ENCODE data around the gene SRR. TPM values are rescaled to one million over a fixed set of nuclear protein-coding genes. Genes with fewer than 3 reads are reported as not detected.
A peak's percentile ranks its signal among the peaks of the same experiment; 100 is the strongest.
"Not testable (repeated sequence)": the region's sequence is repeated elsewhere in the genome, so short reads cannot be mapped to it uniquely, and the experiment has no call there.

SRR gene
- total and polyA plus RNA-seq, 9 donors, result 4.2 to 18.7 (median 10.5) TPM

- DNase-seq, result no peak
- Histone ChIP-seq H3K27ac (peak overlapping the region in 1 of 2 donors; percentile 32), H3K9me3 (no peaks in the 10 kb centered on the region), H3K4me3 (no peak overlapping the region), H3K4me1 (ENCODE audit: insufficient read depth) (peaks cover 9% of the 10 kb centered on the region), H3K36me3 (no peaks in the 10 kb centered on the region), H3K27me3 (no peaks in the 10 kb centered on the region)
- TF ChIP-seq EP300 (IDR thresholded peaks at IDR 0.05) (no peak), CTCF (IDR thresholded peaks at IDR 0.05) (no peak), POLR2A (IDR thresholded peaks at IDR 0.05) (no peak)
- 27 to 35% (median 31%) methylated on average over 8 of the region's 8 CpGs for WGBS, 3 donors
- intact Hi-C loops (cut with DNase I), result no loop called here
Measured at GRCh38 chr17:2263183-2264066, 40.3 kb upstream of the SRR start.

- H3K36me3 ChIP-seq, result no peaks in the 10 kb centered on the region
- WGBS, 3 donors, result 56 to 58% (median 56%) methylated on average over 10 of the region's 10 CpGs
- H3K4me1 ChIP-seq (ENCODE audit: insufficient read depth), result peaks cover 9% of the 10 kb centered on the region
- peak overlapping the region in 1 of 2 donors; percentile 32 for H3K27ac ChIP-seq
- intact Hi-C loops (cut with DNase I), result no loop called here
- no peak for DNase-seq
- H3K27me3 ChIP-seq, result no peaks in the 10 kb centered on the region
- no peak for TF ChIP-seq EP300 (IDR thresholded peaks at IDR 0.05)
- TF ChIP-seq CTCF (IDR thresholded peaks at IDR 0.05), result no peak
- H3K9me3 ChIP-seq, result no peaks in the 10 kb centered on the region
- no peak overlapping the region for H3K4me3 ChIP-seq
Measured at GRCh38 chr17:2264067-2264860, 39.5 kb upstream of the SRR start.

DNA sequence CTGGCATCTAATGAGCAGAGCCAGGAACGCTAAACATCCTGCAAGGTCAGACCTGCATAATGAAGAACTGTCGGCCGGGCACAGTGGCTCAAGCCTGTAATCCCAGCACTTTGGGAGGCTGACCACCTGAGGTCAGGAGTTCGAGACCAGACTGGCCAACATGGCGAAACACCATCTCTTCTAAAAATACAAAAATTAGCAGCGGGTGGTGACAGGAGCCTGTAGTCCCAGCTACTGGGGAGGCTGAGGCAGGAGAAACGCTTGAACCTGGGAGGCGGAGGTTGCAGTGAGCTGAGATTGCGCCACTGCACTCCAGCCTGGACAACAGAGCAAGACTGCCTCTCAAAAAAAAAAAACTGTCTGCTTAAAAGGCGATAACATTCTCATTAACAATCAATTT lies 38.6 kb upstream of the SRR start:
- H3K4me1 ChIP-seq (ENCODE audit: insufficient read depth); H3K27ac ChIP-seq; DNase-seq; H3K27me3 ChIP-seq; intact Hi-C loops (cut with DNase I); H3K9me3 ChIP-seq; H3K36me3 ChIP-seq; H3K4me3 ChIP-seq: not testable (repeated sequence)
- WGBS, 3 donors, result 78 to 91% (median 89%) methylated on average over 10 of the region's 10 CpGs

- Histone ChIP-seq H3K36me3 (no peaks in the 10 kb centered on the region), H3K27ac (no peak overlapping the region), H3K4me3 (no peak overlapping the region), H3K27me3 (no peaks in the 10 kb centered on the region), H3K9me3 (no peaks in the 10 kb centered on the region), H3K4me1 (ENCODE audit: insufficient read depth) (peaks cover 9% of the 10 kb centered on the region)
- intact Hi-C loops (cut with DNase I), result no loop called here
- TF ChIP-seq POLR2A (IDR thresholded peaks at IDR 0.05), result no peak
- TF ChIP-seq CTCF (IDR thresholded peaks at IDR 0.05), result no peak
- no peak for TF ChIP-seq EP300 (IDR thresholded peaks at IDR 0.05)
- no peak for DNase-seq
- WGBS, 3 donors, result 88 to 92% (median 90%) methylated on average over 13 of the region's 13 CpGs
Measured at GRCh38 chr17:2266045-2266864, 37.5 kb upstream of the SRR start.

Data from ovary (tissue), 9 donors.